HG02678 (cell line): ENCODE measurements around the gene KRT36.

Experiments
- ATAC-seq: cut with Tn5 transposase; IDR thresholded peaks from one replicate; pipeline ENCODE4 v1.9.1; 2021; ENCODE audit warnings: mild to moderate bottlenecking, moderate library complexity; ENCODE audit not compliant: unreplicated experiment

KRT36 gene

DNA sequence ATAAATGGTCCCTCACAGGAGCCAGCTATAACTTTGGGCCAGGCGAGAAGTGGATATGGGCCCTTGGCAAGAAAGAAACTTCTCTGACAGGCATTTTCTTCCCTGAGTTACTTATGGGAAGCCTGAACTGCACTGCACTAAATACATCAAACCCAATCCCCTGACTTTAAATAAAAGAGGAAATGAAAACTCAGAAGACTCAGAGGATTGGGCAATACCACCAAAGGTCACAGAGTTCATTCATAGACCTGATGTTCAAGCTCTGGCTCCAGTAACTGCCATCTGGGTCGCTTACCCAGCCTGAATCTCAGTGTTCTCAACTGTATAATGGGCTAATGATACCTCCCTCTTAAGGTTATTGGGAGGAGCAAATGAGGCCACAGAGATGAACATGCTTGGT is 9.6 kb downstream of the KRT36 start:
- ATAC-seq: no peak

DNA sequence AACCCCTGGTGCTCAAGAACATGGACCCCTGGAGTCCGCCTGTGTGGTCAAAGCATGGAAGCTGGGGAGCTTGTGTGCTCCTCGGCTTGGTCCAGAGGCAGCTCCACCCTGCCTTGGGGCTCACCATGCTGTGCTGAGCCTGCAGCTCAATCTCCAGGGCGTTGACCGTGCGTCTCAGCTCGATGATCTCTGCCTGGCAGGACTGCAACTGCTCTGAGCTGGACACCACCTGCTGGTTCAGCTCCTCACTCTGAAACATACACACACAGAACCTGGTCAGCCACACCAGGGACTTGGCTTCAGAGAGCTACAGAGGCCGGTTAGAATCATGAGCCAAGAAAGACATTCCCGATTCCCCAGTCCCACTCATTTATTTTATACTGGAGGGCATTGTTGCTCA is 11.5 kb downstream of the KRT36 start:
- ATAC-seq: no peak

GRCh38 chr17:41476866-41477815 is 12.6 kb downstream of the KRT36 start:
- ATAC-seq: no peak

GRCh38 chr17:41475421-41475820 is 14.3 kb downstream of the KRT36 start:
- ATAC-seq: no peak

DNA sequence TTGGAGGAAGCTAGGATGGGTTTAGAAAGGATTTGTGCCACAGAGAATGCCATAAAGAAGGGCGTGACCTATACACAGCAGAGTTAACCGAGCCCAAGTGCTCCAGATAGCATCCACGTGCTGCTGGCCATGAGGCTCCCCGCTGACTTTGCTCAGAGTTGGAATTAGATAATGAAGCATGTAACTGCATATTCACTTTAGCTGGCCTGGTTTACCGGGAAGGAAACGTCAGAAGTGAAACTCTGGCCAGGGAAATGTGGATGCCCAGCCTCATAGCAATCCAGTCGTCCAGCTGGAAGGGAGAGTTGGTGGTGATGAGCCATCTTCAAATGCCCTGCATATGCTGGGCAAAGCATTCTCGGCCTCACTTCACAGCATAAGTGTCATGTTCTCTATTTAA is 14.8 kb downstream of the KRT36 start:
- ATAC-seq: no peak

GRCh38 chr17:41468346-41468745 is 21.4 kb downstream of the KRT36 start:
- ATAC-seq: no peak

- no peak for ATAC-seq
These were observed 22.1 kb downstream of the KRT36 start for GRCh38 chr17:41467561-41467960.

GRCh38 chr17:41466988-41467387 is 22.7 kb downstream of the KRT36 start, which contains the start of gene KRT32:
Gene KRT32, minus strand, starts transcription at chr17:41467386. Its CDS starts 61 bp downstream, at chr17:41467325.
- no peak for ATAC-seq

- ATAC-seq: no peak
These were observed 25.0 kb downstream of the KRT36 start for GRCh38 chr17:41464682-41465081.

- no peak for ATAC-seq
These were observed 25.5 kb downstream of the KRT36 start for GRCh38 chr17:41464173-41464572.

DNA sequence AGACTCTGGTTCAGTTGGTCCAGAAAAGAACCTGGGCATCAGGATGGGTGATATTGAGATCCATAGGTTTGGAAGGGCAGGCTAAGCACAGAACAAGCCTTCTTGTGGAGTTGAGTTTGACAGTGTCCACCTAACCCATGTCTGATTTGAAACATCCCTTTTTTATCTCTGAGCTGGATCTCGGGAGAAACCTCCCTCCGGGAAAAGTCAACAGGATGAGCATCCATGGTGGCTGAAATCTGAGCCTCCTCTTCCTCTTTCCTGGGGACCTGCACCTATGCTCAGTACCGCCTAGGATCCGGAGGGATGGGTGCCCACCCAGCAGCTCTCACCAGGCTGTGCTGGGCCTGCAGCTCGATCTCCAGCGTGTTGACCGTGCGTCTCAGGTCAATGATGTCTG is 26.0 kb downstream of the KRT36 start:
- ATAC-seq: no peak

DNA sequence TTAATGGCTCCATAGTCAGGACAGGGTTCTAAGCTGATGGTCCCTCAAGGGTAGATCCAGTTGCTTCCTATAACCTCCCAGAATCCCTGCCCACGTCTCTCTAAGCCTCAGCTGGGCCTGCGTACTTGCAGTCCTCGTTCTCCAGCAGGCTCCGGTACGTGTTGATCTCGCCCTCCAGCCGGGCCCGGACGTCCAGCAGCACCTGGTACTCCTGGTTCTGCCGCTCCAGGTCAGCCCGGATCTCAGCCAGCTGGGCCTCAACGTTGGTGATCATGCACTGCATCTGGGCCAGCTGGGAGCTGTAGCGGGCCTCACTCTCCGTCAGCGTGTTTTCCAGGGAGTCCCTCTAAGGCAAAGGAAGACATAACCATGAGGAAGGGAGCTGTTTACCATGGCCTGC is 27.0 kb downstream of the KRT36 start:
- no peak for ATAC-seq

- ATAC-seq: no peak
These were observed 32.0 kb downstream of the KRT36 start for GRCh38 chr17:41457676-41458075.

GRCh38 chr17:41456204-41456603 is 33.5 kb downstream of the KRT36 start:
- ATAC-seq: no peak

DNA sequence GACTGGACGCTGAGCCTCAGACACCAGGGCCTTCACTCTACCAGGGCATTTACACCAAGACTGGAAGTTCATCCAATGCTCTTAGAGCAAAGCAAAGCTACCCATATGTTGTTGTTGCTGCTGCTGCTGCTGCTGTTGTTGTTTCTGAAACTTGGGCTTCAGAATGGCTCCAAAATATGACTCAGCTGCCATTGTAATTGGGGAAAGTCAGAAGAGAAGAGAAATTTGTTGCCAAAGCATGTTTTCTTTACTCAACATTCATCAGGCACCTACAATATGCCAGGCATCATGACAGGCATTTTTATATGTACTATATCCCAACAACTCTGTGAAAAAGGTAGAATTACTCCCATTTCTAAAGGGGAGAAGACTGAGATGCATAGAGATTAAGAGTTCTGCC is 34.5 kb downstream of the KRT36 start:
- ATAC-seq: no peak

DNA sequence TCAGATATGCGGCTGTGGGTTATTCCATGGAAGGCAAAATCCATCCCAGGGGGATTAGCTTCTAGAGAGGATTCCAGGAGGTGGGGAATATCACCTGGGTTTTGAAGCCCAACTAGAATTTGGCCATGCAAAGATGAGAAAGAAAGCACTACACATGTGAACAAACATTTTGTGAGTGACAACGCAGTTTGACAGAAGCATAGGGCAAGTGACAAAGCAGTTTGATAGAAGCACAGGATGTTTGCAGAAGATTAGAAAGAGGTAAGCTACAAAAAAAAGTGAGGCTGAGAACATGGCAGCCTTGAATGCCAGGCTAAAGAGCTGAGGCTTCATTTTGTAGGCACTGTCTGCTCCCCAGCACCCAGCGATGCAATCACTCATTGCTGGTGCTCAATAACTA is 36.6 kb downstream of the KRT36 start:
- ATAC-seq: no peak

DNA sequence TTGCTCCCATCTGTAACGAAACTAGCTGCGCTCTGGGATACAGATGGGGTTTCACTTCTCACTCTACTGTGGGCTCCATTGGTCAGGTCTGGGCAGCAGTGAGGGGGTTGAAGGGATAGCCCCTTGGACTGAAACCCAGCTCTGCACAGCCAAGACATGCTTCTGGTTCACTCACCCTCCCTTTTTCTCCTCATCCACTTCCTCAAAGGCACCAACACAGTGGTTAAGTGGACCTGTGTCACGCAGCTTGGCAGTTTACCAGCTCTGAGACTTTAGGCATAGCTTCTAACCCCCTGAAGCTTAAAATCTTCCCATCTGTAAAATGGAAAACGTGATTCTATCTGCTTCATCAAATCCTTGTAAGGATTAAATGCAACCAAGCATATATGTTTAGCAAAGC is 37.4 kb downstream of the KRT36 start:
- ATAC-seq: no peak

- no peak for ATAC-seq
These were observed 38.5 kb downstream of the KRT36 start for GRCh38 chr17:41451154-41451728.

DNA sequence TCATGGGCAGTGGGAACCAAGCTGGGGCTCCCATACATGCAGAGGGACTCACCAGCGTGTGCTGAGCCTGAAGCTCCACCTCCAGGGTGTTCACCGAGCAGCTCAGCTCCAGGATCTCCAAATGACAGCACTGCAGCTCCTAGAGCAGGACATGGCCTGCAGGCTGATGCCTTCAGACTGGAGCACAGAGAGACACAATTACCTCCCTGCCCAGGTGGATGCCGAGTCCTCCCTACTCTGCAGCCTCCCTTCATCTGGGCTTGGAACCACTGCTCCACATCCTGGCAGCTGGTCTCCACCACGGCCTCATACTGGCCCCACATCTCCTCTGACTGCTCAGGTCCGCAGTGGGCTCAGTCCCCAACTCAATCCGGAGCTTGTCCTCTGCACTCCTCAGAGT is 40.7 kb downstream of the KRT36 start:
- no peak for ATAC-seq

GRCh38 chr17:41448506-41448905 is 41.2 kb downstream of the KRT36 start:
- no peak for ATAC-seq

GRCh38 chr17:41446806-41447205 is 42.9 kb downstream of the KRT36 start:
- ATAC-seq: no peak

- ATAC-seq: no peak
These were observed 45.1 kb downstream of the KRT36 start for GRCh38 chr17:41444640-41445039.
